DND-41 (cell line): ENCODE measurements around the gene EXOC4.

Experiments used
- ATAC-seq: fragments of 200-7000 bp; cut with Tn5 transposase; 3 replicates; pipeline ENCODE4 v1.9.1; 2021; ENCODE audit warnings: low read depth; ENCODE audit not compliant: insufficient read depth
- DNase-seq: peaks from one replicate; pipeline ENCODE4 v3.0.0-alpha.2; 2020
- H2AFZ ChIP-seq: 2 replicates; pipeline ENCODE4 v1.6.0; 2012; ENCODE audit warnings: low read depth, low read length
- H3K27ac ChIP-seq: 2 replicates; pipeline ENCODE4 v1.5.1; 2012; ENCODE audit warnings: low read length, inconsistent platforms
- H3K27me3 ChIP-seq: fragments of 200-600 bp; sonication (generic); 2 replicates; pipeline ENCODE4 v1.6.0; 2012; ENCODE audit warnings: low read length, mild to moderate bottlenecking, inconsistent platforms; ENCODE audit not compliant: insufficient read depth, poor library complexity
- H3K36me3 ChIP-seq: 2 replicates; pipeline ENCODE4 v1.5.1; 2012; ENCODE audit warnings: low read length, inconsistent platforms; ENCODE audit not compliant: insufficient read depth
- H3K4me1 ChIP-seq: 2 replicates; pipeline ENCODE4 v1.5.1; 2012; ENCODE audit warnings: mild to moderate bottlenecking, low read length; ENCODE audit not compliant: insufficient read depth
- H3K4me2 ChIP-seq: 2 replicates; pipeline ENCODE4 v1.6.0; 2012; ENCODE audit warnings: mild to moderate bottlenecking, moderate library complexity, low read length, inconsistent platforms; ENCODE audit not compliant: insufficient read depth
- H3K4me3 ChIP-seq, 2 experiments: fragments of 200-600 bp in 1 of 2; shearing (Covaris generic) in 1 of 2; 2 replicates each; pipeline ENCODE4 v1.5.1; 2012 to 2016; ENCODE audit warnings: inconsistent platforms in 2 of 2, low read length in 2 of 2, mild to moderate bottlenecking in 2 of 2, low read depth in 1 of 2, moderate library complexity in 1 of 2
- H3K79me2 ChIP-seq: 2 replicates; pipeline ENCODE4 v1.6.0; 2012; ENCODE audit warnings: low read length, inconsistent platforms; ENCODE audit not compliant: insufficient read depth
- H3K9ac ChIP-seq: 2 replicates; pipeline ENCODE4 v1.6.0; 2012; ENCODE audit warnings: low read depth, mild to moderate bottlenecking, inconsistent platforms, low read length, moderate library complexity
- H3K9me3 ChIP-seq: 2 replicates; pipeline ENCODE4 v1.5.1; 2012; ENCODE audit warnings: low read length, moderate library complexity, mild to moderate bottlenecking, inconsistent platforms; ENCODE audit not compliant: insufficient read depth, severe bottlenecking
- H4K20me1 ChIP-seq: 2 replicates; pipeline ENCODE4 v1.6.0; 2012; ENCODE audit warnings: low read length; ENCODE audit not compliant: insufficient read depth
- CTCF ChIP-seq: IDR thresholded peaks from 2 replicates; pipeline ENCODE4 v1.5.1; 2012; ENCODE audit warnings: borderline replicate concordance, low read length, moderate library complexity, mild to moderate bottlenecking; ENCODE audit not compliant: poor library complexity, severe bottlenecking; ENCODE audit errors: extremely low read depth
- EZH2 ChIP-seq: IDR thresholded peaks from 3 replicates; pipeline ENCODE4 v1.6.1; 2012; ENCODE audit warnings: borderline replicate concordance, low read depth, mild to moderate bottlenecking, moderate library complexity, low read length, inconsistent platforms; ENCODE audit not compliant: severe bottlenecking

Gene EXOC4

GRCh38 chr7:133386205-133386604 lies 133.3 kb downstream of the EXOC4 start:
- Histone ChIP-seq H3K4me2 (no peak overlapping the region), H4K20me1 (no peaks in the 10 kb centered on the region), H3K27me3 (no peaks in the 10 kb centered on the region), H3K4me3 (no peak overlapping the region), H3K36me3 (peaks cover 5% of the 10 kb centered on the region; the same call in 1 of the 2 replicates), H3K4me1 (no peaks in the 10 kb centered on the region), H3K9ac (no peak overlapping the region), H3K79me2 (no peaks in the 10 kb centered on the region; the same call in 1 of the 2 replicates), H2AFZ (no peak overlapping the region), H3K9me3 (no peaks in the 10 kb centered on the region), H3K27ac (no peak overlapping the region)
- no peak for DNase-seq
- no peak for ATAC-seq
- no peak for TF ChIP-seq EZH2
- TF ChIP-seq CTCF = no peak

- Histone ChIP-seq H3K4me1 (no peaks in the 10 kb centered on the region), H3K36me3 (no peaks in the 10 kb centered on the region), H2AFZ (no peak overlapping the region), H3K9ac (no peak overlapping the region), H3K79me2 (no peaks in the 10 kb centered on the region; the same call in 1 of the 2 replicates), H3K4me3 (no peak overlapping the region), H4K20me1 (no peaks in the 10 kb centered on the region), H3K27me3 (no peaks in the 10 kb centered on the region), H3K27ac (no peak overlapping the region), H3K9me3 (no peaks in the 10 kb centered on the region), H3K4me2 (no peak overlapping the region)
- TF ChIP-seq CTCF (no peak), EZH2 (no peak)
- ATAC-seq = no peak
- no peak for DNase-seq
Observed at GRCh38 chr7:133389727-133390126, 136.8 kb downstream of the EXOC4 start.

- H3K27ac ChIP-seq = no peak overlapping the region
- H2AFZ ChIP-seq = no peak overlapping the region
- H3K79me2 ChIP-seq = no peaks in the 10 kb centered on the region; the same call in 1 of the 2 replicates
- ATAC-seq (no peak), DNase-seq (no peak)
- TF ChIP-seq EZH2 (no peak), CTCF (no peak)
- no peaks in the 10 kb centered on the region for H3K4me1 ChIP-seq
- H3K9ac ChIP-seq = no peak overlapping the region
- no peaks in the 10 kb centered on the region for H3K36me3 ChIP-seq
- H4K20me1 ChIP-seq = no peaks in the 10 kb centered on the region
- H3K9me3 ChIP-seq = no peaks in the 10 kb centered on the region
- no peak overlapping the region for H3K4me3 ChIP-seq
- no peak overlapping the region for H3K4me2 ChIP-seq
- no peaks in the 10 kb centered on the region for H3K27me3 ChIP-seq
Observed at GRCh38 chr7:133391206-133391605, 138.3 kb downstream of the EXOC4 start.

- Histone ChIP-seq H3K4me1 (no peaks in the 10 kb centered on the region), H3K9me3 (no peaks in the 10 kb centered on the region), H3K4me3 (no peak overlapping the region), H2AFZ (no peak overlapping the region), H3K27ac (no peak overlapping the region), H3K27me3 (no peaks in the 10 kb centered on the region), H4K20me1 (no peaks in the 10 kb centered on the region), H3K9ac (no peak overlapping the region), H3K79me2 (no peaks in the 10 kb centered on the region), H3K4me2 (no peak overlapping the region), H3K36me3 (no peaks in the 10 kb centered on the region)
- no peak for DNase-seq
- ATAC-seq = peak; percentile 62; the same call in 2 of the 3 replicates
- TF ChIP-seq CTCF (no peak), EZH2 (no peak)
Observed at GRCh38 chr7:133394369-133394768, 141.5 kb downstream of the EXOC4 start.
